Effector CD4-positive, alpha-beta T cell (primary cell): ENCODE data around the gene TMC7.
"Not testable (repeated sequence)": the region's sequence is repeated elsewhere in the genome, so short reads cannot be mapped to it uniquely, and the experiment has no call there.

Experiments
- DNase-seq: peaks from one replicate; pipeline ENCODE4 v3.0.0-alpha.2; 2020

TMC7 gene

DNA sequence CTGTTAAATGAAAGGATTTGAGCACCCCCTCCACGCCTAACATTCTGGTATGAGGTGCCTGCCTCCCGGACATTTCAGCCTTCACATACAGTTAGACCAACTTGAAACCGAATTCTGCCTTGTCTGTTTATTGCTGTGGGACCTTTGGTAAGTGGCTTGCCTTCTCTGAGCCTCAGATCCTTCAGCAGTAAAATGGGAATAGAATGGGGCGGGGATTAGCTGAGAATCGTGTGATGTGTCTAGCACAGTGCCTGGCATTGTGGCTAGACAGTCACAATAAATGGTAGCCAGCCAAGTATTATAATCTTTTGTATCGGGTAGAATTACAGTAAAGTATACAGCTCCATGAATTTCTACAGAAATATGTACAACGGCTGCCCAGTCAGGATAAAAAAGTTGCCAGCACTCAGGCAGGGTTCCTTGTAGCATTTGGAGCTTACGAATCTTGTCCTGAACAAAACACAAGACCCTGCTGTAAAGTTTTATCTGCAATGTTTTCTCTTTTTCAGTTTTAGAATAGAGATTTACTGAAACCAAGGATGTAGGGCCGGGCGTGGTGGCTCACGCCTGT is 786 bp downstream of the TMC7 start:
- DNase-seq: no peak

DNA sequence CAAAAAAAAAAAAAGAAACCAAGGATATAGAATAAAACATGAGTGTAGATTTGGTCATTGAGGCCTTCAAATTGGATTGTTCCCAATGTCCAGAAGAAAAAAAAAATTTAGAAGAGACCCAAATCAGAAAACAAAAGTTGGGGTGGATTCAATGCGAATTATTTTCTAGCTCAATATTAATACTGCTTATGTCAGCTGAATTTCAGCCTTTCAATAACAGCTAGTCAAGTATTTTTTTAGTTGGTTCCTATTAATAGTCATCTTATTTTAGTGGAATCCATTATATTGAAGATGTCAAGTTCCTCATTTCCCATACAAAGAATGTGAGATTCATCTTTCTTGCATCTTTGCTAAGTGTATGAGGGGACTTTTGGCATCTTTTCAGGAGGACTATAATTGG is 1.5 kb downstream of the TMC7 start:
- DNase-seq: not testable (repeated sequence)

DNA sequence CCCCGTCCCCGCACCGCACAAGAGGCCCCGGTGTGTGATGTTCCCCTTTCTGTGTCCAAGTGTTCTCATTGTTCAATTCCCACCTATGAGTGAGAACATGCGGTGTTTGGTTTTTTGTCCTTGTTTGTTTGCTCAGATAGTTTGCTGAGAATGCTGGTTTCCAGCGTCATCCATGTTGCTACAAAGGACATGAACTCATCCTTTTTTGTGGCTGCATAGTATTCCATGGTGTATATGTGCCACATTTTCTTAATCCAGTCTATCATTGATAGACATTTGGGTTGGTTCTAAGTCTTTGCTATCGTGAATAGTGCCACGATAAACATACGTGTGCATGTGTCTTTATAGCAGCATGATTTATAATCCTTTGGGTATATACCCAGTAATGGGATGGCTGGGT is 8.0 kb downstream of the TMC7 start:
- DNase-seq: not testable (repeated sequence)

DNA sequence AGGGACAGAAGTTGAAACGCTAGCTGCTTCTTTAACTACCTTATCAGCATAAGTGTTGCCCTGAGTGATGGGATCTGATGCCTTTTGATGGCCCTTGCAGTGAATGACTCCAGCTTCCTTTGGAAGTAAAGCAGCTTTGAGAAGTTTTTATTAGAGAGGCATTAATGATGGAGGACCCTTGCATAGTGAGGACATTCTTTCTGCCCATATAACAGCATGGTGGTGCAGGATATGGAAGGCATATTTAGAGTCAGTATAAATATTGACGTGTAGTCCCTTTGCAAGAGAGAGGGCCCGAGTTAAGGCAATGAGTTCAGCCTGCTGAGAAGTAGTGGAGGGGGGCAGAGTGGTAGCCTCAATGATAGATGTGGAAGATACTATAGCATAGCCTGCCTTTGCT is 9.8 kb downstream of the TMC7 start:
- not testable (repeated sequence) for DNase-seq

- not testable (repeated sequence) for DNase-seq
These were observed 10.4 kb downstream of the TMC7 start for GRCh38 chr16:18994181-18994580.

GRCh38 chr16:18995406-18995805 is 11.7 kb downstream of the TMC7 start:
- not testable (repeated sequence) for DNase-seq

DNA sequence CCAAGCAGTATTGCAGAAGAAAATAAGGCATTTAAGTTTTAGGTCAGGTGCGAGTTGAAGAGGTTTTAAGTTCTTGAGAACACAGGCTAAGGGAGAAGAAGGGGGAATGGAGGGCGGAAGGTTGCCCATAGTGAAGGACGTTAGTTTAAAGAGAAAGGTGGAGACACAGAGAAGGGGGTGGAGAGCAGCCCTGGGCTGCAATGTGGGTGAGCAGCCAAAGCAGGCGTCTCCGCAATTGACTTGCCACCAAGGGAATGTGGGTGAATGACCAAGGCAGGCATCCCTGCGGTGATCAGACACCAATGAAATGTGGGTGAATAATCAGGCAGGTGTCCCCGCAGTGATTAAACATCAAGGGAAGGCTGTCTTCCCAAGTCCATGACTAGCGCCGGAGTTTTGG is 12.8 kb downstream of the TMC7 start:
- DNase-seq: not testable (repeated sequence)

GRCh38 chr16:18997001-18997400 is 13.3 kb downstream of the TMC7 start:
- DNase-seq: not testable (repeated sequence)

DNA sequence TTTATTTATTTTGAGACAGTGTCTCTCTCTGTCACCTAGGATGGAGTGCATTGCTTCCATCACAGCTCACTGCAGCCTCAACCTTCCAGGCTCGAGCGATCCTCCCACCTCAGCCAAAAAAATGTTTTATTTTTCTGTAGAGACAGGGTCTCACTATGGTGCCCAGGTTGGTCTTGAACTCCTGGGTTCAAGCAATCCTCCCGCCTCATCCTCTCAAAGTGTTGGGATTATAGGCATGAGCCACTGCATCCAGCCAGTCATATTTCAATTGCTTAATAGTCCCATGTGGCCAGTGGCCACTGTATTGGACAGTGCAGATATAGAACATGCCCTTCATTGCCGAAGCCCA is 15.3 kb downstream of the TMC7 start:
- DNase-seq: no peak

DNA sequence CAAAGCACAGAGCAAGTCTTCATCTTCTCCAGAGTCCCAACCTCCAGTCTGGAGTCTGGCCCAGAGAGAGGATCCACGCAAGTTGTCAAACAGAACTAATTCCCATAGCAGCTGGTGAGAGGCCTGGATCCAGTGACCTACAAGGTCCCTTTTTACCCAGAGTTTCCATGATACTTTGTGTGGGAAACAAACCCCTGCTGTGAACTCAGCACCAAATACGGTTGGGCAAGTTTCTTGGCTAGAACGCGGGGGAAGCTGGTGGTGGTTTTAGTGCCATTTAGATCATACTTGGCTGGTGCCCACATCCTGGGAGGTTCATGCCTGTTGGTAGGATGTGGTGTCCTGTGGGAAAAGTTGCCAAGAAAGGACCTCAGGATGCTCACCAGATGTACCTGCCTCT is 18.1 kb downstream of the TMC7 start:
- no peak for DNase-seq

GRCh38 chr16:19003935-19004334 is 20.2 kb downstream of the TMC7 start:
- DNase-seq: no peak

DNA sequence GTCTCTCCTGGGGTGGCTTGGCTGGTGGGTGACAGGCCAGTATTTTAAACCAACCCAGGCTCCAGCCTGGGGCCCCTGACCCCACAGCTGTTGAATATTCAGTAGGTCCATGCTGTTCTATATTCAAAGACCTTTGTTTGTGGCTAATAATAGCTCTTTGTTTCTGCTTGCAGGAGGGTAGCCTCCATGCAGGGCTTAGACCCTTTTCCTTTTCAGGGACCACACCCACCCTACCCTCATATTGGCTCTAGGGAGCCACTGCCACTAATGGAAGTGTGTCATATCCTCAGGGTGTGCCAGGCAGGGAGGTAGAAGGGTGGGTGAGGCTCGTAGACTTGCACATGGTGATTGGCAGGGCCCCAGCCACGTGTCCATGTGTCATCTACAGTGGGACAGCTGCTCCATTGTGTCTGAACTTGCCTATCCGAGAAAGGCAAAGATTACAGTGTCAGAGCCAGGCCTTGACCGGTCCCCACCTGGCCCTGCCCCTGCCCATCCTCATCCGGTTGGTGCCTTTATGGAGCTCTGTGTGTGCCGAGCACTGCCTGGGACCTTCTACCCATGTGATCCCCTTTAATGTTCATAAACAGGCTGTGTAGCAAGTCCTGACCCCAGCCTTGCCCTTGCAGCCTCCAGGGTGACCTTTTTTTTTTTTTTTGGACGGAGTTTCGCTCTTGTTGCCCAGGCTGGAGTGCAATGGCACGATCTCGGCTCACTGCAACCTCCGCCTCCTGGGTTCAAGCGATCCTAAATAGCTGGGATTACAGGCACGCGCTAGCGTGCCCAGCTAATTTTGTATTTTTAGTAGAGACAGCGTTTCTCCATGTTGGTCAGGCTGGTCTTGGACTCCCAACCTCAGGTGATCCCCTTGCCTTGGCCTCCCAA is 22.1 kb downstream of the TMC7 start:
- no peak for DNase-seq

- DNase-seq: no peak
These were observed 22.9 kb downstream of the TMC7 start for GRCh38 chr16:19006446-19007315.

DNA sequence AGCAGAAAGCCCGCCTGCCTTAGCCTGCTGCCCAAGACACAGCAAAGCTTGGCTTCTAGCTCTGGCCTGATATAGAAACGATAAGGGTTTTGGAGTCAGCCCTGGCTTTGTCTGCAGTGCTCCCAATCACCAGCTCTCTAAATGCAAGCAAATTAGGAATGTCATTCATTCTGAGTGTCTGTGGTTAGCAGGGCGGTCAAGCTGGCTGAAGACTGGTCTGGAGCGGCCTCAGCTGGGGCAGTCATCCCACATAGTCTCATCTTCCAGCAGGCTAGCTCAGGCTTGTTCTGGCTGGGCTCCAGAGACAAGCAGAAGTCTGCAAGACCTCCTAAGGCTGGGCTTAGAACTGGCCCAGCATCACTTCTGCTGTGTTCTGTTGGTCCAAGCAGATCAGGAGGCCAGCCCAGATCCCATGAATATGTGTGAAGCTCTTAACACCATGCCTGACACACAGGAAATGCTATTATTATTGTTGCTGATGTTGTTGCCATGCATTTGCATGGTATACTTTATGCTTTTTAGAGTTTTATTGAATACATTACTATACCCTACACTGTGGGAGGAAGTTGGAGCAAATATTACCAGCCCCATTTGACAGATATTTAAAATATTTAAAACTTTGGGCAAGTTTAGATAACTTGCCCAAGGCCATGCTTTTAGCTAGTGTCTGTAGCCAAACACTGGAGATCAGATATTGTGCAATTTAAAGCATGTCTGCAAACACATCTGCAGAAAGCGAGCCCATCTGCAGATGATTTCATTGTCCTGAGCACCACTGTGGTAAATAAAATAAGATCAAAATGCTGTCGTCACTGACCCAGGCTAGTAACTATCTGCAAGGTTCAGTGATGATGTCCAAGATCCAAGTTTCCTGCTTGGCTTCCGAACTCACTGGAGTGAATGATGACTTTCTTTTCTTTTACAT is 24.8 kb downstream of the TMC7 start:
- DNase-seq: no peak

GRCh38 chr16:19011169-19011731 is 27.5 kb downstream of the TMC7 start:
- no peak for DNase-seq

- DNase-seq: no peak
These were observed 30.7 kb downstream of the TMC7 start for GRCh38 chr16:19014461-19014860.

DNA sequence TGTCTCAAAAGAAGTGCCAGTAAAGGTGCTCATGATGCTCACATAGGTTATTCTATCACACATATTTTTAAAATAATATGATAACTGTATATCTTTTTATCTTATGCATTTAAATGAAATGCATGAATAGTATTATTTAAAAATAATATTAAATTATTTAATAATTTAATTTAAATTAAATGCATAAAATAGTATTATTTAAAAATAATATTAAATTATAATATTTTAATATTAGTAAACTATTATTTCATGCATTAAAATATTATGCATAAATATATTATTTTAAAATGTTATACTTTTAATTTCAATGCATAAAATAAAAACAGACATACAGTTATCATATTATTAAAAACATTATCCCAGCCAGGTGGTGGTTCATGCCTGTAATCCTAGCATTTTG is 33.4 kb downstream of the TMC7 start:
- DNase-seq: no peak

GRCh38 chr16:19020689-19021088 is 37.0 kb downstream of the TMC7 start:
- no peak for DNase-seq

DNA sequence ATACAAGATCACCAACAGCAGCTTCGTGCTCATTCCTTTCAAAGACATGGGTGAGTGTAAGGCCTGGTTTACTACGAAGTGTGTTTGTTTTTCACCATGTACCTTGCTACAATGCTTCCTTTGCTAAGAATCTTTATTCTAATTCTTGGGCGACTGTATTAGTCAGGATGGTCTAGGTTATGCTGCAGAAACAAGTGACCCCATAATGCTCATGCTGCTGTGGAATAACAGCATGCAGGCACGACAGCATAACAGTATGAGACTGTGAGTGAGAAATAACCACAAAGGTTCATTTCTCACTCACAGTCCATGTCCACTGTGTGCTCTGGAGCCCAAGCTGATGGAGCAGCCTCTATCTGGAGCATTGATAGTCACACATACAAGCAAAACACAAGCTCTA is 38.0 kb downstream of the TMC7 start:
- DNase-seq: no peak

DNA sequence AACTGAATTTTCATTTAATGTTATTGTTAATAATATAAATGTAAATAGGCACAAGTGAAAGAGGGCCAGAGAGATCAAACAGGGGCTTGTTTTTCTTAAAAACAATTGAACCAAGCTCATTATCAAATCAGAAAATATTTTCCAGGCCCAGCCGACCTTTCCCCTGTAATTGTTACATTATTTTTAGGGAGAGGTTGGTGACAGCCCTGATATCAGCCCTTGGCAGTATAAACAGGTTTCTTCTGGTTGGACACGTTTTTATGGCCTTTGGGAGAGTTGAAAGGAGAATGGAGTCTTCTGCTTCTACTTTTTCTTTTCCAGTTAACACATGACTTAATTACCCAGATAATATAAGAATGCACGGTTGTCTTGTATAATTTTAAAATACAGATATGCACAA is 43.7 kb downstream of the TMC7 start:
- no peak for DNase-seq

DNA sequence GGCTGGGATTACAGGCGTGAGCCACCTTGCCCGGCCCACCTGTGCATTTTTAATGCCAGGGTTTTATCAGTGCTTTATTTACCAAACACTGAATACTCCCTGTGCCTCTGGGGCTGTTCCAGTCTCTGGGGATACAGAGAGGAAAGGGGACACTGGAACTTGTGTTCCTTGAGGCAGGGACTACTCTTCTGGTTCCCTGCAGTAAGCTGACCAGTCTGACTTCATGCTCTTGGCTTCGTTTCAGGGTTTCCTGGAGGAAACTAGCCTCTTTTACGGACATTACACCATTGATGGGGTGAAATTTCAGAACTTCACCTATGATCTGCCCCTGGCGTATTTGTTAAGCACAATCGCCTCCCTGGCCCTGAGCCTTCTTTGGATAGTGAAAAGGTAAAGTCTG is 46.2 kb downstream of the TMC7 start:
- DNase-seq: no peak

DNA sequence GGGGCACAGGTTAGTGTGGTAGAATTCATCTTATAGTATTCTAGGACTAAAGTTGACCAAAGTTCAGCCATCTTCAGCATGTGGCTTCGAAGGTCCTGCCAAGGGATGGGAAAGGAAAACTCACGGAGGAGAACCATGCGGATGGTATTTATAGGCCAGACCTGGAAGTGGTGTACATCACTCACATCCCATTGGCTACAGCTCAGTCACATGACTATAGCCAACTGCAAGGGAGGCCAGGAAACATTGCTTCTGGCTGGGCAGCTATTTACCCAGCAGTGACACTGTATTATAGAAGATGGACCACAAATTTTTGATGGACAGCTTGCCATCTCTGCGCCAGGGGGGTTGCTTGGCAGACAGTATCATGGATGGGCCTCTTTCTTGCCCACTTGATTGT is 48.0 kb downstream of the TMC7 start:
- no peak for DNase-seq
